A549 (cell line): ENCODE data around the gene MAFF. TPM values are rescaled to one million over a fixed set of nuclear protein-coding genes. Genes with fewer than 3 reads are reported as not detected.

Experiments
- ATAC-seq, 2 experiments: fragments of 200-7000 bp in 1 of 2; fragments of >200 bp in 1 of 2; cut with Nextera tagmentation in 1 of 2; cut with Tn5 transposase in 1 of 2; 3 replicates each; pipeline versions ENCODE4 v1.8.0 to v1.9.1; 2018 to 2020; ENCODE audit warnings: mild to moderate bottlenecking in 1 of 2, moderate library complexity in 1 of 2
- CTCF ChIA-PET: fragments of 300-600 bp; sonication (Branson Sonifier 250); formaldehyde crosslinking; extraction: SDS; loops from one replicate; lab custom pipeline; 2021; ENCODE audit warnings: antibody characterized with exemption, inconsistent platforms; lab: Yijun Ruan, JAX
- POLR2A ChIA-PET: fragments of 350-600 bp; formaldehyde crosslinking; extraction: SDS; loops from one replicate; lab custom pipeline; 2021; ENCODE audit warnings: antibody characterized with exemption, inconsistent platforms; lab: Yijun Ruan, JAX
- DNase-seq, 2 experiments: peaks; one replicate each; pipeline versions ENCODE4 v3.0.0 to v3.0.0-alpha.2; 2011 to 2016; ENCODE audit warnings: low read depth in 1 of 2, low spot score in 1 of 2
- FAIRE-seq: peaks from 2 replicates; lab custom pipeline; 2011; peaks lifted over from hg19 to GRCh38; lab: Jason Lieb, UNC
- H3K27ac ChIP-seq, 2 experiments: fragments of >200 bp; sonication (Bioruptor Twin); formaldehyde crosslinking; 3 replicates each; pipeline ENCODE4 v1.5.1; 2016 to 2017
- H3K4me1 ChIP-seq: fragments of >200 bp; sonication (Bioruptor Twin); formaldehyde crosslinking; 3 replicates; pipeline ENCODE4 v1.6.1; 2016
- H3K4me2 ChIP-seq: fragments of >200 bp; sonication (Bioruptor Twin); formaldehyde crosslinking; 3 replicates; pipeline ENCODE4 v1.6.1; 2016
- H3K4me3 ChIP-seq: fragments of >200 bp; sonication (Bioruptor Twin); formaldehyde crosslinking; 3 replicates; pipeline ENCODE4 v1.5.1; 2016
- H3K9me3 ChIP-seq: fragments of >200 bp; sonication (Bioruptor Twin); formaldehyde crosslinking; 3 replicates; pipeline ENCODE4 v1.6.1; 2016
- ATOH8 ChIP-seq: fragments of 250-450 bp; sonication (Bioruptor Pico); IDR thresholded peaks from 2 replicates; pipeline ENCODE4 v1.5.0; 2020; ENCODE audit warnings: low read depth, mild to moderate bottlenecking, moderate library complexity
- BCL3 ChIP-seq: fragments of >200 bp; sonication (Bioruptor Twin); formaldehyde crosslinking; IDR thresholded peaks from 3 replicates; pipeline ENCODE4 v1.6.1; 2016
- BHLHE40 ChIP-seq: IDR thresholded peaks from 2 replicates; pipeline ENCODE4 v1.6.1; 2012; ENCODE audit warnings: low read depth, low read length, inconsistent platforms
- CBX2 ChIP-seq: fragments of 200-600 bp; sonication (generic); IDR thresholded peaks from 2 replicates; pipeline ENCODE4 v1.6.1; 2016; ENCODE audit warnings: low read depth, mild to moderate bottlenecking, borderline replicate concordance
- CBX8 ChIP-seq: fragments of 200-600 bp; sonication (generic); IDR thresholded peaks from 2 replicates; pipeline ENCODE4 v1.6.1; 2016
- CTCF ChIP-seq: fragments of >200 bp; sonication (Bioruptor Twin); formaldehyde crosslinking; IDR thresholded peaks from 3 replicates; pipeline ENCODE4 v1.5.1; 2016
- FOSL2 ChIP-seq, 2 experiments: fragments of 450-650 bp in 1 of 2; fragments of >200 bp in 1 of 2; sonication (Bioruptor Twin) in 1 of 2; formaldehyde crosslinking; IDR thresholded peaks; 2 replicates each; pipeline versions ENCODE4 v1.5.0 to v1.6.1; 2016 to 2020; ENCODE audit warnings: mild to moderate bottlenecking in 1 of 2, moderate library complexity in 1 of 2
- FOXS1 ChIP-seq: fragments of 250-450 bp; sonication (Bioruptor Pico); IDR thresholded peaks from 2 replicates; pipeline ENCODE4 v1.5.0; 2020; ENCODE audit warnings: mild to moderate bottlenecking, moderate library complexity
- HOXA7 ChIP-seq: fragments of 250-450 bp; sonication (Bioruptor Pico); IDR thresholded peaks from 2 replicates; pipeline ENCODE4 v1.5.0; 2020; ENCODE audit warnings: mild to moderate bottlenecking, moderate library complexity
- HOXB13 ChIP-seq: fragments of 250-450 bp; sonication (Bioruptor Pico); IDR thresholded peaks from 2 replicates; pipeline ENCODE4 v1.5.0; 2020; ENCODE audit warnings: low read depth, mild to moderate bottlenecking, moderate library complexity
- HOXB5 ChIP-seq: fragments of 250-450 bp; sonication (Bioruptor Pico); IDR thresholded peaks from 2 replicates; pipeline ENCODE4 v1.5.0; 2020; ENCODE audit warnings: mild to moderate bottlenecking, moderate library complexity
- MAFK ChIP-seq: fragments of 450-650 bp; IDR thresholded peaks from 2 replicates; pipeline ENCODE4 v1.6.1; 2014; ENCODE audit not compliant: partially characterized antibody
- MAX ChIP-seq: IDR thresholded peaks from 2 replicates; pipeline ENCODE4 v1.6.1; 2012
- MAZ ChIP-seq: fragments of 150-350 bp; IDR thresholded peaks from 2 replicates; pipeline ENCODE4 v1.6.1; 2014; ENCODE audit warnings: antibody characterized with exemption, low read depth, low read length, borderline replicate concordance
- MYC ChIP-seq: IDR thresholded peaks from 2 replicates; pipeline ENCODE4 v1.6.1; 2012; ENCODE audit warnings: mild to moderate bottlenecking, inconsistent platforms, low read length, improper control_type of control experiment, borderline replicate concordance
- NPAS2 ChIP-seq: fragments of 250-450 bp; sonication (Bioruptor Pico); IDR thresholded peaks from 2 replicates; pipeline ENCODE4 v1.8.0; 2022; ENCODE audit warnings: mild to moderate bottlenecking, moderate library complexity, borderline replicate concordance
- POLR2A ChIP-seq: IDR thresholded peaks from 2 replicates; pipeline ENCODE4 v1.6.1; 2012; ENCODE audit warnings: mild to moderate bottlenecking, low read length
- SREBF2 ChIP-seq: fragments of 450-650 bp; IDR thresholded peaks from 2 replicates; pipeline ENCODE4 v1.6.1; 2014; ENCODE audit warnings: mild to moderate bottlenecking, moderate library complexity
- WGBS: methylation state at CpG from one replicate; pipeline ENCODE4 v1.1.6; 2017; ENCODE audit errors: missing lambda C conversion rate; 5-methylcytosine and 5-hydroxymethylcytosine counted together
- polyA plus RNA-seq, 4 experiments: library from polyadenylated mRNA; depleted of rRNA in 3 of 4; stranded (reverse); fragments of >200 nt; fragmentation: RNase III in 1 of 4; extraction: RNeasy Plus Mini Kit Qiagen cat#74134 plus additional on column Dnase treatment in 1 of 4; gene quantifications; 2 replicates in 3 of 4; 3 replicates in 1 of 4; pipeline ENCODE4 v1.2.3, GENCODE V29; 2011 to 2017

The MAFF gene
- polyA plus RNA-seq, 2 of the 4 experiments (the other 2 are of a cell fraction) = 3.2 to 4.0 TPM

- Histone ChIP-seq H3K9me3 (no peaks in the 10 kb centered on the region), H3K27ac (no peak overlapping the region), H3K4me1 (peaks cover 12% of the 10 kb centered on the region)
- ChIA-PET CTCF (interaction anchor here (1.2 kb wide), 1 partner anchor 8 kb away, joined by 3 read pairs; no protein-coding TSS in a partner anchor), POLR2A (interaction anchor here (0.8 kb wide), 1 partner anchor 10 kb away, joined by 3 read pairs; the partner anchor contains the start of gene PLA2G6)
- no peak for FAIRE-seq
- WGBS = 73% methylated on average over 10 of the region's 10 CpGs
- TF ChIP-seq MAX (no peak), BCL3 (no peak), CTCF (no peak), MYC (no peak), SREBF2 (no peak), CBX2 (no peak), POLR2A (no peak), CBX8 (no peak), BHLHE40 (no peak), ATOH8 (CRISPR knock-in tag) (no peak), FOXS1 (CRISPR knock-in tag) (no peak), MAFK (no peak), NPAS2 (CRISPR knock-in tag) (no peak)
- TF ChIP-seq, all 56 proteins: peak for 0
- no peak overlapping the region for H3K4me2 ChIP-seq
- ATAC-seq (no peak), DNase-seq (no peak)
- H3K4me3 ChIP-seq = no peak overlapping the region
Measured at GRCh38 chr22:38191731-38192474, 9.9 kb upstream of the MAFF start.

GRCh38 chr22:38192475-38192863, 9.3 kb upstream of the MAFF start:
- 93% methylated on average over 3 of the region's 3 CpGs for WGBS
- no peak for TF ChIP-seq FOXS1 (CRISPR knock-in tag)
- TF ChIP-seq, all 56 proteins: peak for 0
- FAIRE-seq = no peak
- H3K4me1 ChIP-seq = peaks cover 7% of the 10 kb centered on the region
- no peak overlapping the region for H3K27ac ChIP-seq
- no peak overlapping the region for H3K4me3 ChIP-seq
- ATAC-seq = no peak
- H3K4me2 ChIP-seq = no peak overlapping the region
- no peak for DNase-seq
- ChIA-PET CTCF (no interaction called here), POLR2A (interaction anchor here (0.8 kb wide), 1 partner anchor 11 kb away, joined by 3 read pairs; the partner anchor contains the start of gene PLA2G6)
- no peaks in the 10 kb centered on the region for H3K9me3 ChIP-seq

- ChIA-PET CTCF (no interaction called here), POLR2A (interaction anchor here (0.6 kb wide), 1 partner anchor 161 kb away, joined by 3 read pairs; no protein-coding TSS in a partner anchor)
- Histone ChIP-seq H3K4me2 (no peak overlapping the region), H3K9me3 (no peaks in the 10 kb centered on the region), H3K27ac (no peak overlapping the region), H3K4me1 (no peaks in the 10 kb centered on the region), H3K4me3 (no peak overlapping the region)
- TF ChIP-seq HOXA7 (CRISPR knock-in tag) = no peak
- no peak for TF ChIP-seq FOSL2 (IDR thresholded peaks at IDR 0.05)
- TF ChIP-seq FOSL2 (CRISPR knock-in tag; IDR thresholded peaks at IDR 0.05) = no peak
- TF ChIP-seq MAZ = no peak
- TF ChIP-seq HOXB13 = no peak
- no peak for TF ChIP-seq MAFK
- TF ChIP-seq HOXB5 (CRISPR knock-in tag) = no peak
- 67% methylated on average over 6 of the region's 6 CpGs for WGBS
- ATAC-seq (no peak), DNase-seq (no peak), FAIRE-seq (no peak)
Measured at GRCh38 chr22:38193580-38193979, 8.2 kb upstream of the MAFF start.
